Fibroblast of mammary gland (primary cell): ENCODE measurements around the gene DNM3.
"Not testable (repeated sequence)": the region's sequence is repeated elsewhere in the genome, so short reads cannot be mapped to it uniquely, and the experiment has no call there.

Experiments
- DNase-seq: peaks from one replicate; pipeline ENCODE4 v3.0.0-alpha.2; 2010; ENCODE audit warnings: low read depth
- H3K4me3 ChIP-seq: 2 replicates; pipeline ENCODE4 v1.5.1; 2011; ENCODE audit warnings: low read depth, mild to moderate bottlenecking, low read length, moderate library complexity; ENCODE audit not compliant: control insufficient read depth
- TF ChIP-seq, protein P1 (sequence below): conservative IDR thresholded peaks from 2 replicates; pipeline ENCODE4 v1.5.1; 2011; ENCODE audit warnings: low read depth, low read length, inconsistent platforms; ENCODE audit not compliant: control insufficient read depth, insufficient read depth

Gene DNM3

DNA sequence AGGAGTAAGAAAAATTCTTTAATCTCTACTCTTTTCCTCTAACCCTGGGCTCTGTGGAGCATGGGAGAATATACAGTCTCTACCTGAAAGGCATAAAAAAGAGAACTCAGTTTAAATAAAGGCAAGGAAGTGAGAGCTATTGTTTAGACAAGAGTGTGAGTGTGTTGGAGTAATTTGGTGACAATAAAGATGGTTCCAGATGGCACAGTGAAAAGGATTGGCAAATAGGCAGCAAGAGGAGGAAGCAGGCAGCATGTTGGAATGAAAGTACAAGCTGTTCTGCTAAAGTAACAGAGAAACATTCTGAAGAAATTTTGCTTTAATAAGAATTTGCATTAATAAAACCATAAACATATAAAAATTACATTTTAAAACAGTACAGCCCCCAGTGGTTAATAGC is 163.4 kb downstream of the DNM3 start:
- no peak for DNase-seq
- no peak overlapping the region for H3K4me3 ChIP-seq
- TF ChIP-seq, protein P1, sequence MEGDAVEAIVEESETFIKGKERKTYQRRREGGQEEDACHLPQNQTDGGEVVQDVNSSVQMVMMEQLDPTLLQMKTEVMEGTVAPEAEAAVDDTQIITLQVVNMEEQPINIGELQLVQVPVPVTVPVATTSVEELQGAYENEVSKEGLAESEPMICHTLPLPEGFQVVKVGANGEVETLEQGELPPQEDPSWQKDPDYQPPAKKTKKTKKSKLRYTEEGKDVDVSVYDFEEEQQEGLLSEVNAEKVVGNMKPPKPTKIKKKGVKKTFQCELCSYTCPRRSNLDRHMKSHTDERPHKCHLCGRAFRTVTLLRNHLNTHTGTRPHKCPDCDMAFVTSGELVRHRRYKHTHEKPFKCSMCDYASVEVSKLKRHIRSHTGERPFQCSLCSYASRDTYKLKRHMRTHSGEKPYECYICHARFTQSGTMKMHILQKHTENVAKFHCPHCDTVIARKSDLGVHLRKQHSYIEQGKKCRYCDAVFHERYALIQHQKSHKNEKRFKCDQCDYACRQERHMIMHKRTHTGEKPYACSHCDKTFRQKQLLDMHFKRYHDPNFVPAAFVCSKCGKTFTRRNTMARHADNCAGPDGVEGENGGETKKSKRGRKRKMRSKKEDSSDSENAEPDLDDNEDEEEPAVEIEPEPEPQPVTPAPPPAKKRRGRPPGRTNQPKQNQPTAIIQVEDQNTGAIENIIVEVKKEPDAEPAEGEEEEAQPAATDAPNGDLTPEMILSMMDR: no peak

- peak; percentile 35 for DNase-seq
- TF ChIP-seq, protein P1: no peak
- no peak overlapping the region for H3K4me3 ChIP-seq
Measured at GRCh38 chr1:172005856-172006255, 164.6 kb downstream of the DNM3 start.

DNA sequence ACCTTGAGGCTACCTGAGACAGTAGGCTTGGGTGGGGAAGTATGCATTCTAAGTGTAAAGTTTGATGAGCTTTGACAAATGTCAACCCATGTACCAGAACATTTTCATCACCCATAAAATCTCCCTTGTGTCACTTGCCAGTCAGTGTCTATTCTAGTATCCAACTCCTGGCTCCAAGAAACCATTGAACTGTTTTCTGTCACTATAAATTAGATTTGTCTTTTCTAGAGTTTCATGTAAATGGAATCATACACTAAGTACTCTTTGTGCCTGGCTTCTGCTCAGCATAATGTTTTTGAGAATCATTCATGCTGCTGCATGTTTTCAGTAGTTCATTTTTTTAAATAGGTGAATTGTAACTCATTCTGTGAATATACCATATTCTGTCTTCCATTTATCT is 165.4 kb downstream of the DNM3 start:
- no peak overlapping the region for H3K4me3 ChIP-seq
- TF ChIP-seq, protein P1: no peak
- DNase-seq: no peak

DNA sequence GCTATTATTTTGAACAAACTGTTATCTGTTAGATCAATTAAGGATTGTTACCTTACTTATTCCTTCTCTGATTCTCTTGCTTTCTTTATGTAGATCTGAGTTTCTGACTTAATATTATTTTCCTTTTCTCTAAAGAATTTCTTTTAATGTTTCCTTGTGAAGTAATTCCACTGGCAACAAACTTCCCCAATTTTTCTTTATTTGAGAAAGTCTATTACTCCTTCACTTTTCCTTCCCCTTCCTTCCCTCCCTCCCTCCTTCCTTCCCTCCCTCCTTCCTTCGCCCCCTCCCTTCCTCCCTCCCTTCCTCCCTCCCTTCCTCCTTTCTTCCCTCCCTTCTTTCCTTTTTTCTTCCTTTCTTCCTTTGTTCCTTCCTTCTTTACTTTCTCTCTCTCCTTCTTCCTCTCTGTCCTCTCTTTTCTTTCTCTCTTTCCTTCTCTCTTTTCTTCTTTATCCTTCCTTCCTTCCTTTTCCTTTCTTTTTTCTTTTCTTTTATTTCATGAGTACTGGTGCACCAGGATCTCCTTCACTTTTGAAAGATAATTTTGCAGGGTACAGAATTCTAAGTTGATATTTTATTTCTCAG is 177.5 kb downstream of the DNM3 start:
- no peak overlapping the region for H3K4me3 ChIP-seq
- DNase-seq: no peak
- TF ChIP-seq, protein P1: no peak

DNA sequence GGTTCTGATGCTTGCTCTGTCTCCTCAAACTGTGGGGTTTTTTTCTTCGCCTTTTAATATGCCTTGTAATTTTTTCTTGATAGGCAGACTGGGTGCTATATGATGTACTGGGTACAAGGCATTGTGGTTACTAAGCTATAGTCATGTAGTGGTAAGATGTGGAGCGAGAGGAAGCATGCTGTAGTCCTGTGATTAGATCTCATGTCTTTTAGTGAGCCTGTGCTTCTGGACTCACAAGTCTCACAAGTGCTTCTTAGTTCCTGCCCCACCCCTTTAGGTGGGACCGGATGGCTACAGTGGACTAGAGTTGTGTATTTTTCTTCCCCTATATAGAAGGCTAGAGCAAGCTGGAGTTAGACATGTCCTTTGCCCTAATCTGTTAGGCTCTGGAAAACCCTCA is 178.7 kb downstream of the DNM3 start:
- TF ChIP-seq, protein P1: no peak
- no peak for DNase-seq

GRCh38 chr1:172024516-172024915 is 183.2 kb downstream of the DNM3 start:
- no peak overlapping the region for H3K4me3 ChIP-seq
- DNase-seq: no peak
- TF ChIP-seq, protein P1: no peak

More for the DNA sequence above, 178.7 kb downstream of the DNM3 start:
- H3K4me3 ChIP-seq: no peak overlapping the region

GRCh38 chr1:172024944-172025738 is 183.8 kb downstream of the DNM3 start:
- not testable (repeated sequence) for DNase-seq, H3K4me3 ChIP-seq
